Measurements from ENCODE around the gene DPM2.

GRCh38 chr9:127887792-127888191 is 49.9 kb downstream of the DPM2 start:
- TF ChIP-seq, protein P1, sequence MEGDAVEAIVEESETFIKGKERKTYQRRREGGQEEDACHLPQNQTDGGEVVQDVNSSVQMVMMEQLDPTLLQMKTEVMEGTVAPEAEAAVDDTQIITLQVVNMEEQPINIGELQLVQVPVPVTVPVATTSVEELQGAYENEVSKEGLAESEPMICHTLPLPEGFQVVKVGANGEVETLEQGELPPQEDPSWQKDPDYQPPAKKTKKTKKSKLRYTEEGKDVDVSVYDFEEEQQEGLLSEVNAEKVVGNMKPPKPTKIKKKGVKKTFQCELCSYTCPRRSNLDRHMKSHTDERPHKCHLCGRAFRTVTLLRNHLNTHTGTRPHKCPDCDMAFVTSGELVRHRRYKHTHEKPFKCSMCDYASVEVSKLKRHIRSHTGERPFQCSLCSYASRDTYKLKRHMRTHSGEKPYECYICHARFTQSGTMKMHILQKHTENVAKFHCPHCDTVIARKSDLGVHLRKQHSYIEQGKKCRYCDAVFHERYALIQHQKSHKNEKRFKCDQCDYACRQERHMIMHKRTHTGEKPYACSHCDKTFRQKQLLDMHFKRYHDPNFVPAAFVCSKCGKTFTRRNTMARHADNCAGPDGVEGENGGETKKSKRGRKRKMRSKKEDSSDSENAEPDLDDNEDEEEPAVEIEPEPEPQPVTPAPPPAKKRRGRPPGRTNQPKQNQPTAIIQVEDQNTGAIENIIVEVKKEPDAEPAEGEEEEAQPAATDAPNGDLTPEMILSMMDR (IDR thresholded peaks at IDR 0.05): peak in 1 of 3 experiments; percentile 22
- TF ChIP-seq POLR2A (IDR thresholded peaks at IDR 0.05): no peak
